Nephron progenitor cell (in vitro differentiated cells): ENCODE results near the gene HIRIP3.

Experiments used
- DNase-seq: peaks from one replicate; pipeline ENCODE4 v3.0.0; 2021
- H3K27ac Mint-ChIP-seq: 2 replicates; pipeline ENCODE4 v1.8.0; 2021; ENCODE audit warnings: mild to moderate bottlenecking, moderate library complexity, mixed read lengths
- H3K27me3 Mint-ChIP-seq: 2 replicates; pipeline ENCODE4 v1.8.0; 2021; ENCODE audit warnings: mild to moderate bottlenecking, low read depth, mixed read lengths; ENCODE audit not compliant: poor library complexity
- H3K36me3 Mint-ChIP-seq: 2 replicates; pipeline ENCODE4 v1.8.0; 2021; ENCODE audit warnings: low read depth, mixed read lengths
- H3K4me1 Mint-ChIP-seq: 2 replicates; pipeline ENCODE4 v1.8.0; 2021; ENCODE audit warnings: mixed read lengths
- H3K4me3 Mint-ChIP-seq: 2 replicates; pipeline ENCODE4 v1.8.0; 2021; ENCODE audit warnings: mild to moderate bottlenecking, moderate library complexity, mixed read lengths
- H3K9me3 Mint-ChIP-seq: 2 replicates; pipeline ENCODE4 v1.8.0; 2021; ENCODE audit warnings: mild to moderate bottlenecking, moderate library complexity, mixed read lengths
- CTCF ChIP-seq: fragments of 200-600 bp; sonication (generic); IDR thresholded peaks from 2 replicates; pipeline ENCODE4 v1.5.0; 2021; ENCODE audit warnings: antibody characterized with exemption

HIRIP3 gene

GRCh38 chr16:29972992-29973383 is 22.4 kb downstream of the HIRIP3 start:
- DNase-seq = no peak
- peaks cover 17% of the 10 kb centered on the region for H3K9me3 Mint-ChIP-seq
- H3K27ac Mint-ChIP-seq = no peak overlapping the region
- peaks cover 48% of the 10 kb centered on the region for H3K36me3 Mint-ChIP-seq
- no peak overlapping the region for H3K4me3 Mint-ChIP-seq
- TF ChIP-seq CTCF = no peak
- peaks cover 34% of the 10 kb centered on the region for H3K4me1 Mint-ChIP-seq
- peaks cover 8% of the 10 kb centered on the region for H3K27me3 Mint-ChIP-seq

GRCh38 chr16:29972500-29972899 is 22.9 kb downstream of the HIRIP3 start:
- Mint-ChIP-seq H3K27ac (no peak overlapping the region), H3K4me1 (peaks cover 29% of the 10 kb centered on the region), H3K36me3 (peaks cover 49% of the 10 kb centered on the region), H3K4me3 (no peak overlapping the region), H3K27me3 (peaks cover 8% of the 10 kb centered on the region), H3K9me3 (peaks cover 17% of the 10 kb centered on the region)
- no peak for TF ChIP-seq CTCF
- DNase-seq = no peak

- peaks cover 8% of the 10 kb centered on the region for H3K27me3 Mint-ChIP-seq
- H3K36me3 Mint-ChIP-seq = peaks cover 50% of the 10 kb centered on the region
- H3K9me3 Mint-ChIP-seq = peaks cover 17% of the 10 kb centered on the region
- no peak overlapping the region for H3K27ac Mint-ChIP-seq
- no peak for TF ChIP-seq CTCF
- H3K4me1 Mint-ChIP-seq = peaks cover 17% of the 10 kb centered on the region
- H3K4me3 Mint-ChIP-seq = no peak overlapping the region
- no peak for DNase-seq
These were observed 24.1 kb downstream of the HIRIP3 start for GRCh38 chr16:29971304-29971703.

GRCh38 chr16:29968205-29968604 is 27.2 kb downstream of the HIRIP3 start:
- Mint-ChIP-seq H3K4me1 (peaks cover 2% of the 10 kb centered on the region), H3K27ac (no peak overlapping the region), H3K27me3 (peaks cover 8% of the 10 kb centered on the region), H3K36me3 (peaks cover 62% of the 10 kb centered on the region), H3K4me3 (no peak overlapping the region), H3K9me3 (peaks cover 15% of the 10 kb centered on the region)
- no peak for DNase-seq
- no peak for TF ChIP-seq CTCF

GRCh38 chr16:29963021-29963743 is 32.2 kb downstream of the HIRIP3 start:
- no peak for DNase-seq
- no peaks in the 10 kb centered on the region for H3K27me3 Mint-ChIP-seq
- H3K9me3 Mint-ChIP-seq = no peaks in the 10 kb centered on the region
- H3K36me3 Mint-ChIP-seq = peaks cover 20% of the 10 kb centered on the region
- peaks cover 18% of the 10 kb centered on the region for H3K4me1 Mint-ChIP-seq
- no peak overlapping the region for H3K27ac Mint-ChIP-seq
- H3K4me3 Mint-ChIP-seq = peak overlapping the region; percentile 90
- TF ChIP-seq CTCF = no peak
